Stimulated activated CD8-positive, alpha-beta memory T cell treated with anti-CD3 and anti-CD28 coated beads, Interleukin-15, amount 100 ng/mL, for 24 hours (primary cell): ENCODE results near the gene SENP3.

Experiments
- DNase-seq: peaks from one replicate; pipeline ENCODE4 v3.0.0-alpha.2; 2020; ENCODE audit warnings: low read depth

SENP3 gene

DNA sequence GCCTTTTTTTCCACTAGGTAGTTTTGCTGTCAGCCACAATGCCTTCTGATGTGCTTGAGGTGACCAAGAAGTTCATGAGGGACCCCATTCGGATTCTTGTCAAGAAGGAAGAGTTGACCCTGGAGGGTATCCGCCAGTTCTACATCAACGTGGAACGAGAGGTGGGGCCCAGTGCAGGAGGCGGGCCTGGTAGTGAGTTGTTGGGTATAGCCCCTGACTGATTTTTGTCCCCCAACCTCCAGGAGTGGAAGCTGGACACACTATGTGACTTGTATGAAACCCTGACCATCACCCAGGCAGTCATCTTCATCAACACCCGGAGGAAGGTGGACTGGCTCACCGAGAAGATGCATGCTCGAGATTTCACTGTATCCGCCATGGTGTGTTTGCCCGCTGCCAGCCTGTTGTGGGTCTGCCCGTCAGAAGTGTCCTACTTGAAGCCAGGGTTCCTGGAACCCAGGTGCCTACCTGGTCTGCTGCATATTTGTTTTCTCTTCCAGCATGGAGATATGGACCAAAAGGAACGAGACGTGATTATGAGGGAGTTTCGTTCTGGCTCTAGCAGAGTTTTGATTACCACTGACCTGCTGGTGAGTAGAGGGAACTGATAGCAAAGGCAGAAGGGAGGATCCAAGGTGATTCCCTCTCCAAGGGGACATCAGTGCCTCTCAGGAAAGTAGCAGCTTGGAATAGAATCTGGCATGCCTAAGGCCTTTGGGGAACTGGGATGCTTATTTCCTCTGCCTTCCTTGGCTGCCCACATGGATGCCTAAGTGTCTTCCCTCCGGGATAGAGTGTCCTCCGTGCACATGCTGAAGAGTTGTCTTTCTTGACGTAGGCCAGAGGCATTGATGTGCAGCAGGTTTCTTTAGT lies 15.8 kb downstream of the SENP3 start:
- no peak for DNase-seq

DNA sequence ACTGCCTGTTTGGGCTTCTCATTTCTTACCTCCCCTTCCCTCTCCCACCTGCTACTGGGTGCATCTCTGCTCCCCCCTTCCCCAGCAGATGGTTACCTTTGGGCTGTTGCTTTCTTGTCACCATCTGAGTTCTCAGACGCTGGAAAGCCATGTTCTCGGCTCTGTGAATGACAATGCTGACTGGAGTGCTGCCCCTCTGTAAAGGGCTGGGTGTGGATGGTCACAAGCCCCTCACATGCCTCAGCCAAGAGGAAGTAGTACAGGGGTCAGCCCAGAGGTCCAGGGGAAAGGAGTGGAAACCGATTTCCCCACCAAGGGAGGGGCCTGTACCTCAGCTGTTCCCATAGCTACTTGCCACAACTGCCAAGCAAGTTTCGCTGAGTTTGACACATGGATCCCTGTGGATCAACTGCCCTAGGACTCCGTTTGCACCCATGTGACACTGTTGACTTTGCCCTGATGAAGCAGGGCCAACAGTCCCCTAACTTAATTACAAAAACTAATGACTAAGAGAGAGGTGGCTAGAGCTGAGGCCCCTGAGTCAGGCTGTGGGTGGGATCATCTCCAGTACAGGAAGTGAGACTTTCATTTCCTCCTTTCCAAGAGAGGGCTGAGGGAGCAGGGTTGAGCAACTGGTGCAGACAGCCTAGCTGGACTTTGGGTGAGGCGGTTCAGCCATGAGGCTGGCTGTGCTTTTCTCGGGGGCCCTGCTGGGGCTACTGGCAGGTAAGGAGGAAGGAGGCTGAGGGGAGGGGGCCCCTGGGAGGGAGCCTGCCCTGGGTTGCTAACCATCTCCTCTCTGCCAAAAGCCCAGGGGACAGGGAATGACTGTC lies 17.5 kb downstream of the SENP3 start, which contains the start of gene CD68:
TSS of gene CD68 (plus strand) at position 638 of the 833 bp plus-strand sequence. CDS start at position 678, 40 bp downstream.
- DNase-seq: no peak

DNA sequence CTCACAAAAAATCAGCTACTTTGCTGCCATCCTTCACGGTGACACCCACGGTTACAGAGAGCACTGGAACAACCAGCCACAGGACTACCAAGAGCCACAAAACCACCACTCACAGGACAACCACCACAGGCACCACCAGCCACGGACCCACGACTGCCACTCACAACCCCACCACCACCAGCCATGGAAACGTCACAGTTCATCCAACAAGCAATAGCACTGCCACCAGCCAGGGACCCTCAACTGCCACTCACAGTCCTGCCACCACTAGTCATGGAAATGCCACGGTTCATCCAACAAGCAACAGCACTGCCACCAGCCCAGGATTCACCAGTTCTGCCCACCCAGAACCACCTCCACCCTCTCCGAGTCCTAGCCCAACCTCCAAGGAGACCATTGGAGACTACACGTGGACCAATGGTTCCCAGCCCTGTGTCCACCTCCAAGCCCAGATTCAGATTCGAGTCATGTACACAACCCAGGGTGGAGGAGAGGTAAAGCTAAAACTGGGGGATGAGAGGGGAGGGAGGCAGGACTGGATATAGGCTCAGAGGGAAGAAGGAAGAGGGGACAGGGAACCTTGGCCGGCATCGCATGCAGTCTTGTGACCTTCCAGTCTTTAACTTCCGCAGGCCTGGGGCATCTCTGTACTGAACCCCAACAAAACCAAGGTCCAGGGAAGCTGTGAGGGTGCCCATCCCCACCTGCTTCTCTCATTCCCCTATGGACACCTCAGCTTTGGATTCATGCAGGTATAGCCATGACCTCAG lies 18.3 kb downstream of the SENP3 start:
- DNase-seq: no peak

DNA sequence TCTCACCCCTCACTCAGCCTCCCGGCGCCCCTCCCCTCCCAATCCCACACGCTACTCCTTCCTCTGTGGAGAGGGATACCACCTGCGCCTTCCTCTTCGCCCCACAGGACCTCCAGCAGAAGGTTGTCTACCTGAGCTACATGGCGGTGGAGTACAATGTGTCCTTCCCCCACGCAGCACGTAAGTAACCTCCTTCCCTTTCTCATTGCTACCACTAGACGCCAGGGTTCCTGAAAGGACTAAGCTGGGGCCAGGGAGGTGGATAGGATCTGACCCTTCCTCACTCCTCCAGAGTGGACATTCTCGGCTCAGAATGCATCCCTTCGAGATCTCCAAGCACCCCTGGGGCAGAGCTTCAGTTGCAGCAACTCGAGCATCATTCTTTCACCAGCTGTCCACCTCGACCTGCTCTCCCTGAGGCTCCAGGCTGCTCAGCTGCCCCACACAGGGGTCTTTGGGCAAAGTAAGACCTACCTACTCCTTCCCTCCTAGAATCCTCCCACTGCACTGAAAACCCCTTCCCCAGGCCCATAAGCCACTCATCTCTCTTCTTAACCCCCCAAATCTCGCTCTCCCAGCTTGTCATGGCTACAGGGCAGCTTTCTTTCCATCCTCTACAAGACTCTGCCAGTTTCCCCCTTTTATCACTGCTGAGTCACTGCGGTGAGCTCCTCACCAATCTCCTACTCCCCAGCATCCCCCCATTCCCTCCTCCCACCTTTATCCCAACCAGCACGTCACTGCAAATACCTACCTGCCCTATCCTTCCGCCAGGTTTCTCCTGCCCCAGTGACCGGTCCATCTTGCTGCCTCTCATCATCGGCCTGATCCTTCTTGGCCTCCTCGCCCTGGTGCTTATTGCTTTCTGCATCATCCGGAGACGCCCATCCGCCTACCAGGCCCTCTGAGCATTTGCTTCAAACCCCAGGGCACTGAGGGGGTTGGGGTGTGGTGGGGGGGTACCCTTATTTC lies 19.2 kb downstream of the SENP3 start:
- no peak for DNase-seq

DNA sequence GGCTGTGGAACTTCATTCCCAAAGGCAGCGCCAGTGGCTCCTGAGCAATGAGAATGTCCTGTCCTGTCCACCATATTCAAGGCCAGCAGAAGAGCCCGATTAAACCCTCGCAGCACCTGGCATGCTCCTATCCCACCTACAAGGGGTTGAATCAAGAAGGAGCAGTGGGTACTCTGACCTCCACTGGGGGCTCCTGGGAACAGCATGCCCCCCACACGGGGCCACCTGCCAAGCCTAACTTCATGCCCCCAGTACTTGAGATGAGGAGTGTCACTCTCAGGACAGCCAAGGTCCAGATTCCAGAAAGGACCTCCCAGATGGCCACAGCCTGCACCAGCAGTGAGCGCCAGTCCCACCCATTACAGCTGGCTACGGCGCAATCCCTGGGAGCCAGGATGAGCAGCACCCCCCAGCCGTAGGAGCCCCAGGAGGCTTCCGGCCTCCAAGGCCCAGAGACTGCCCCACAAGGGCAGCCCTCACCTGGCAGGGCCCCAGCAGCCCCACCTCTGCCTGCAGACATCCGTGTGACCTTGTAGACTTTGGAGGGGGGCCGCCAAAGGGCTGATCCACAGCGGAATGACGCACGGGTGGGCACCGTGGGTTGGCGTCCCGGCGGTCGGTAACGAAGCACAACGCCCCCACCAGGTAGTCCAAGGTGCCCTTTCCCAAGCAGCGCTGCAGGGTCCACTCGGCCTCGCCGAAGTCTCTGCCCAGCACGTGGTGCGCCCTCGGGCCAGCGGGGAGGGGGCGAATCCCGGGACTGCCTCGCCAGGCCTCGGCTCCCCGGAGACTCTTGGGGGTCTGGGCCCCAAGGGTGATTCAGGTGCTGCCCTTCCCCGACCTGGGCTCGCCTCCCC lies 20.9 kb downstream of the SENP3 start:
- no peak for DNase-seq

DNA sequence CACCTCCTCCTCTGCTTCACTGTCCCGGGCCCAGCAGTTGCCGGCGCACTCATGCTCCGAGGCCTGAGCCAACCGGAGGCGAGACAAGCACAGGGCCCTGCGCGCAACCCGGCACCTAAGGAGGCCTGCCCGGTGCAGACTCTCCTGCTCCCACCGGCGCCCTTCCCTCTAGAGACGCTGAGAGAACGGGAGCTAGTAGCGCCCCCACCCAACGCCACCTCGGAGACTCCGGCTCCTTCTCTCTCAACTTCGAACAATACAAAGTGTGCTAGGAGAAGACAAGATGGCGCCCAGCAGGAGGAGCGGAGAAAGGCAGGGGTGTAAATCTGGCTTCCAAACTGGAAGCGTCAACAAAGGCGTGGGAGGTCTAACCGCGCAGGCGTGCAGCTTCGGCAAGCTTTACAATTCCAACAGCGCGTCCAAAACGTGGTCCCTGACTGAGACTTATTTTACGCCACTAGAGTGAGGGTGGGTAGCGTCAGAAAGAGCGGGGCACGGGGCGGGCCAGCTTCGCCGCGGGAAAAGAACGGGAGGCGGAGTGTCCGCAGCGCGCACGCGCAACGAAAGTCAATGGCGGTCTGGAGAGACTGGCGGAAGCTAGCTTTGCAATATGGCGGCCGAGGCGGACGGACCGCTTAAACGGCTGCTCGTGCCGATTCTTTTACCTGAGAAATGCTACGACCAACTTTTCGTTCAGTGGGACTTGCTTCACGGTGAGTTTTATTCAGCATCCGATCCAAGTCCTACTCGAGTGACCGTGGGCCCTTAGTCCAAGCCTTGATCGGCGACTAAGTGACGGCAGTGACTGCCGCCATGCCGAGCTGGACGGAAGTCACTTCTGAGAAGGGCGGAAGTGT lies 21.8 kb downstream of the SENP3 start, which contains the start of gene MPDU1:
TSS of gene MPDU1 (plus strand) at position 600 of the 857 bp plus-strand sequence. CDS start at position 611, 11 bp downstream.
- DNase-seq: peak; percentile 84

DNA sequence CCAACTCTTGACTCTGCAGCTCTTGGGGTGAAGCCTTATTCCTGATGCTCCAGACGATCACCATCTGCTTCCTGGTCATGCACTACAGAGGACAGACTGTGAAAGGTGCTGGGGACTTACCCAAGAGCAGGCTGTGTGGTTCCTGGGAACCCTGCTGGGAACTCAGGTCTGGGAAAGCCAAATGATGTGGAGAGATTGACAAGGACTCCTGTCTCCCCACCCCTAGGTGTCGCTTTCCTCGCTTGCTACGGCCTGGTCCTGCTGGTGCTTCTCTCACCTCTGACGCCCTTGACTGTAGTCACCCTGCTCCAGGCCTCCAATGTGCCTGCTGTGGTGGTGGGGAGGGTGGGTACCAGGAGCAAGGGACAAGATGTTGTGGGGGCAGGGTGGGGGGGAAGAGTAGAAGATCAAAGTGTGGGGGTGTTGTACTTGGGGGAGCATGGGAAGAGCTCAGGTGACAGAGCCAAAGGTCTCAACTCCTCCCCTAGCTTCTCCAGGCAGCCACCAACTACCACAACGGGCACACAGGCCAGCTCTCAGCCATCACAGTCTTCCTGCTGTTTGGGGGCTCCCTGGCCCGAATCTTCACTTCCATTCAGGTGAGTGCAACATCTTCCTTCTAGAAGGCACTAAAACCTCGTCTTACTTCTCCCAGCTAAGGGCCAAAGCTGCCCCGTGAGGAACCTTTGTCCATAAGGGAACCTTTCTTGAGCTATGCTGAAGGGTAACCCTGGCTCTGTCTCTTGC lies 25.1 kb downstream of the SENP3 start:
- no peak for DNase-seq

DNA sequence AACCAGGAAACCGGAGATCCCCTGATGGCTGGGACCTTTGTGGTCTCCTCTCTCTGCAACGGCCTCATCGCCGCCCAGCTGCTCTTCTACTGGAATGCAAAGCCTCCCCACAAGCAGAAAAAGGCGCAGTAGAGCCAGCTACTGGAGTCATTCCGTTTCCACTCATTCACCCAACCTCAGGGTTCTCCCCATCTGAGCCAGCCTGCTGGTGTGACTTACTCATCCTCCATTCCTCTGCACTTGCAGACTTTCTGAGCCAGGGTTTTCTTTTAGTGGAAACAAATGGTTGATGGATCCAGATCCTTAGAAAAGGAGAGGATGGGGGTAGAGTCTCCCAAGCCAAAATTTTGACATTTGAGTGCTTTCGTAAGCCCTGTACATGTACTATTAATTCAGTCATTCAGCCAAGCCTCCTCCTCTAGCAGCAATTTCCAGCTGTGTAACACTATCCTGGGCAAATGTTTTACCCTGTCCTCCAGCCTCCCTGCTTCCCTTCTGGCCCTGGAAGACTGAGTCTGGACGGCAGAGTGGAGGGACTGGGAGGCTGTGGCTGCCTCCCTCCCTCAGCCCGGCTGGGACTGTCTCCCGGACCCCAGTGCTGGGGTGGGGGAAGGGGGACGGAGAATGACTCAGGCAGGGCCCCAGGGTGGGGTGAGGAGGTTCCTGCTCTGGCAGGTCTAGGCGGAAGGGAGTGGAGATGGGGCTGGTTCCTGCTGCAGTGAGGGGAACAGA lies 25.9 kb downstream of the SENP3 start:
- no peak for DNase-seq

DNA sequence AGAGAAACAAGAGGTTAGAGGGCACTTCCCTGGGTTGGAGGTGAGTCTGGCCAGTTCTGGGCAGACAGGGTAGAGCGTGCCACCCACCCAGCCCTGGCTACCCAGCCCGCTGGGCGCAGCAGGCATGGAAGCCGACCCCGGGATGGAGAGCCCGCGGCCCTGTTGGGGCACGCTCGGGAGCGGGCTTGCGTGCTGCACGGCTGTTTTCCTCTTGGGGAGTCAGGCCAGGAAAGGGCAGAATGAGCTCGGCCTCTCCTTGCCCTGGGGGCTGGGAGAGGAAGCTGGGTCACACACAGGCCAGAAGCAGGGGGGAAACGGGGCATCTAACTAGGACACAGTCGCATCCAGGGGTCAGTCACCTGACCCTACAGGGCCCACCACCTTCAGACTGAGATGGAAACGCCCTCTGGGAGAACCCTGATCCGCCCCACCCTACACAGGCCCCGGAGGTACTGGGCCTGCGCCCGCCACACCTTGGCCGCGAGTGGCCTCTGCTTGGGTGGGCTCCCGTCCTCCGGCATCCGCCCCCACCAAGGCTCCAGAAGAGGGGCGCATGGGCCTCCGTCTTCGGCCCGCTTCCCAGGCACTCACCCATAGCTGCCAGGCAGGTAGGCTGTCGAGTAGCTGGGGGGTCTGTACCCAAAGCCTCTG lies 27.0 kb downstream of the SENP3 start:
- no peak for DNase-seq

DNA sequence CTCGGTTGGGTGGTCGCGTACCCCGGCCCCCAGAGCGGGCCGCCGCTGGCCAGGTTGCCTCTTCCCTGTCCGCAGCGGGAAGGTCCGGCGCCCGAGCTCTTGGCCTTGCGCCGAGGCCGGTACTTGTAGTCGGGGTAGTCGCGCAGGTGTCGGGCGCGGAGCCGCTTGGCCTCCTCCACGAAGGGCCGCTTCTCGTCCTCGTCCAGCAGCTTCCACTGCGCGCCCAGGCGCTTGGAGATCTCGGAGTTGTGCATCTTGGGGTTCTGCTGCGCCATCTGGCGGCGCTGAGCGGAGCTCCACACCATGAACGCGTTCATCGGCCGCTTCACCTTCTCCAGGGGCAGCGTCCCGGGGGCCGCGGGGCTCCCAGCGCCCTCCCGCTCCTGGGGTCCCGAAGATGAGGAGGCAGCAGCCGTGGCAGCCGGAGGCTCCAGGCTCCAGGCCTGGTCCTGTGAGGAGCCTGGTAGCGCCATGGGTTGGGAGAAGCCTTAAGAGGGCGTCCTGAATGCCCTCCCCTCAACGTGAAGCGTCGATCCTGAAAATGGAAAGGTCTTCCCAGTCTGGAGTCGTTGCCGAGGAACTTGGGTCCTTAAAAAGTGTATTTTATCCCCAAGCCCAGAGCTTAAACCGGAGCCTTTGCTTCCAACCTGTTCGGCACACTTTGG lies 27.6 kb downstream of the SENP3 start:
- DNase-seq: no peak

DNA sequence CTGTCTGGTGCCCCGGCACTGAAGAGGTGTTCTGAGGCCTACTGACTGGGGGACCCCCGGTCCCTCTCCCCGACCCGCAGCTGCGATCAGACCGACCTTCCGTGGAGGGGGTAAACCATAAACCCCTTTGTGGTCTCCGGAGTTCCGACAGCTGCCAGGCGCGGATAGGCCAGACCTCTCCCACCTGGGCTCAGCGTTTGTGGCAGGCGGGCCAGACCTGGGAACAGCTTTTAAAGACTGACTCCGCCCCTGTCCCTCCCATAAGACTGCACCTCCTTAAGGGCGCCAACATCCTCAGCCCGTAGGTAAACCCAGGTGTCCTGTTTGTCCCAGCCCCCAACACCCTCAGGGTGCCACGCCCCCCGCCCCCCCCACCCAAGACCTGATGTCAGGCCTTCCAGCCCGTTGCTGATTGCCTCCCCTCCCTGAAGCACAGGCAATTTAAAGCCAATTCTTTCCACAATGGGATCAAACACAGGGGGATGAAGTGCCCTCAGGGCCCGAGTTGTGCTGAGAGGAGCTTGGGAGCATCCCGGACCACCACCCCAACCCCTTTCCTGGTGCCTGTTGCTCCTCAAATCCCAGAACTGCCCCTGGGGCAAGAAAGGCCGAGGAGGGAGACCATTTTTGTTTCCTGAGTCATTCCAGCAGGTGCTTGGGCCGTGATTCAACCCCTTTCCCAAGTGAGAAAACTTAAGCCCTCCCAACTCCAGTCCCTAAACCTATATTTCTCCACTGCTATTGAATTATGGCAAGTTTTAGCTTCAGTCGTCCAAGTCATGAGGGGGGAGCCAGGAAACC lies 28.4 kb downstream of the SENP3 start, which contains the start of gene SOX15:
TSS of gene SOX15 (minus strand) at position 204 of the 801 bp plus-strand sequence. CDS start 418 bp downstream, outside the sequence.
- DNase-seq: no peak

DNA sequence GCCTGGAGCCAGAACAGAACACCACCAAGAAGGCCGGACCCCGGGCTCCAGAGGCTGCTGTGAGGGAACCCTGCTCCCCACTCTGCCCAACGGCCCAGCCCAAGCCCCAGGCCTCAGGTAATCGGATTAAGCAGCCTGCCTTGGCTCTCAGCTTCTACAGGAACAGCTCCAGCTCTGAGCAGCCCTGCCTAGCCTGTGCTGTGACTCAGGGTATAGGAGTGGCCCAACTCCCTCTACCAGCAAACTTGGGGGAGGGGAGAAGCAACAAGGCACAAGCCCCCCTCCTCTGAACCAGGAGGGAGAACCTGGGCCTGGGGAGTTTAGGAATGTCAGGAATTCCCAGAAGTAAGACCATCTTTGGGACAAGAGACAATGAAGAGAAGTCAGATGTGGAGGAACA lies 29.0 kb downstream of the SENP3 start:
- no peak for DNase-seq

DNA sequence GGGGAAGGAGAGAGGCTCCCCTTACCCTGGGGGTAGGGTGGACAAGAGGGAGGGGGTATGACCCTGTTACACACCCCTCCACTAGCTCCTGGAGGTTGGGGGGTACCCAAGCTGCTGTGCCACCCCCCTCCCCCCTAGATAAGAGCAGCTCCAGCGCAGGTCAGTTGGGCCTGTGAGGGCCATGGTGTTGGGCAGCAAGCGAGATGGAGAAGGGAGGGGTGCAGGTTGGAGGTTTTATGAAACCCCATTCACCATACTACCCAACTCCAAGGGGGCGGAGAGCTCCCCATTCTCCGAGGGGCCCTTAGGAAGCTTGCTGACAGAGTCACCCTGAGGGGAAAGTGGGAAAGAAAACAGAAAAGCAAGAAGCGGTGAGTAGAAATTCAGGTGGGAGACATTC lies 29.9 kb downstream of the SENP3 start:
- no peak for DNase-seq

DNA sequence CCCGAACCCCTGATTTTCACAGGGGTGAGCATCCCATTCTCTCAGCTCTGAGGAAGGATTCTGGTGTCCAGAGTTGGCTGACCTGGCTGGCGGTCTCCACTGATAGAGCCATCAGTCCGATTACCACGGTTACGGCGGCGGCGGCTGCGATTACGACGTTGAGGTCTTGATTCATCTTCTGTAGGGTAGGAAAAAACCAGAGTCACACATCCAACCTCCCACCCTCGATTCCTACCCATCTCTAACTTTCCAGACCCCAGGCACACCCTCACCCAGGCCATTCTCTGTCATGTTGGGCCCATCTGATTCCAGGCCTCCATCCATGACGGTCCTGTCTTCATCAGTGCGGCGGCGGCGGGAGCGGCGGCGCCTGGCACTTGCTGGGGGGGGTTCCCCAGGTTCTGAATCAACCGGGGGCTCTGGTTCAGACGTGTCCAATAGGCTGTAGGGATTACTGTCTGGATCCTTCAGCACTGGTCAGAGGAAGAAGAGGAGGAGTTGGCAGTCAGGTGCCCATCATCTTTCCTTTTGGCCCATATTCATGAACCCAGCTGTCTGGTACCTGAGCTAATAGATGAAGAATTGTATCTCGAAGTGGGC lies 30.8 kb downstream of the SENP3 start:
- no peak for DNase-seq

DNA sequence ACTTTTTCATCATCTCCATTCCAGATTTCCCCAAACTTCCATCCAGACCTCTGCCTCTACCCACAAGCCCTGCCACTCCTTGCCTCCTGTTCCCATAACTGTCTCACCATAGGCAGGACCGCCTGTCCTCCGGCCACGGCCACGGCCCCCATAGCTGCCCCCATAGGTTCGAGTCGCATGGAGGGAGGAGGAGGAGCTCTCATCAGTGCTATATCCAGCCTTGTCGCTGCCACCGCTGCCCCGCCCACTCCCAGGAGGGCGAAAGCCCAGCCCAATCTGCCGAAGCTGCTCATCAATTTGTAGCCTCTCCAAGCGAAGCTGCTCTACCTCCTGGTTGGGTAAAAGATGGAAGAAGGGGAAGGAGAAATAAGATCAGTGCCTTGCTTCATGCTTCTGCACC lies 31.6 kb downstream of the SENP3 start:
- DNase-seq: no peak
